NCI-H2171 treated with DMSO at 0.1 percent for 48 hours (cell line): ENCODE measurements around the gene ANKFN1.

Source experiments
- DNase-seq: peaks from one replicate; lab custom pipeline; 2025; lab: John Stamatoyannopoulos, UW

The ANKFN1 gene

DNA sequence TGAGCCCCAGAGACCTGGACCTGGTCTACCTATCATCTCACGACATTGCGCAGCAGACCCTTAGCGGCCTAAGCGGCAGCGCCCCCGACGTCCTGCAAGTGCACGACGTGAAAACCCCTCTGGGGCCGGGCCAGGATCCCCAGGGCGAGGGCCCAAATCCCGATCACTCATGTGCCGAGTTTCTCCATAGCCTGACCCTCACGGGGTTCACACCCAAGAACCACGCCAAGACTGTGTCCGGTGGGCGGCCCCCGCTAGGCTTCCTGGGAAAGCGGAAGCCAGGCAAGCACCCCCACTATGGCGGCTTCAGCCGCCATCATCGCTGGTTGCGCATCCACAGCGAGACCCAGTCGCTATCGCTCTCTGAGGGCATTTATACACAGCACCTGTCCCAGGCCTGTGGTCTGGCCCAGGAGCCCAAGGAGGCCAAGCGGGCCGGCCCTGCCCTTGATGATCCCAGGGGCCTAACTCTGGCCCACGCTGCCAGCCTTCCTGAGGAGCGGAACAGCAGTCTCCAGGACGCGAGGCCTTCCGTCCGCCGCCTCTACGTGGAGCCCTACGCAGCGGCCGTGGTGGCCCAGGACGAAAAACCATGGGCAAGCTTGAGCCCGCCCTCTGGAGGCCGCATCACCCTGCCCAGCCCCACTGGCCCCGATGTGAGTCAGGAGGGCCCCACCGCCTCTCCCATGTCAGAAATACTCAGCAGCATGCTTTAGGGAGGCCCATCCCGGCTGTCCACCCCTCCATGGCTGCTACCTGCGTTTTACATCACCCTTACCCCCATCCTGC lies 357.5 kb downstream of the ANKFN1 start:
- DNase-seq = no peak

DNA sequence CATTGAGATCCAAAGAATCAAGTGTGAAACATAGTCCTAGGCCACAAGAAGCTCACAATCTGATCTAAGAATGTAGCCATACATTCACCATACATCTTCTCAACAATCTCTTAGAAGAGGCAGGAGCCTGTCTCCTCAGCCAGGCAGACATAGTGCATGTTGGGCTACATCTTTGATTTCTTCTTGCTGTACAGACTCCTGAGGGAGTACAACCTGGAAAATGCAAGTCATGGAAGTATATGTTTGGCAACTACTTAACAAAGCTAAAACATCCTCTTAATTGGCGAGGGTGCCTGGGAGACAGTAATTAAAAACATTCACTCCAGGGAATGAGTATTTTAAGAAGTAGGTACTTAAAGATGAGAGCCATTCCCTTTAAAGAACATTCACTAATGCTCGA lies 361.0 kb downstream of the ANKFN1 start:
- DNase-seq = no peak

DNA sequence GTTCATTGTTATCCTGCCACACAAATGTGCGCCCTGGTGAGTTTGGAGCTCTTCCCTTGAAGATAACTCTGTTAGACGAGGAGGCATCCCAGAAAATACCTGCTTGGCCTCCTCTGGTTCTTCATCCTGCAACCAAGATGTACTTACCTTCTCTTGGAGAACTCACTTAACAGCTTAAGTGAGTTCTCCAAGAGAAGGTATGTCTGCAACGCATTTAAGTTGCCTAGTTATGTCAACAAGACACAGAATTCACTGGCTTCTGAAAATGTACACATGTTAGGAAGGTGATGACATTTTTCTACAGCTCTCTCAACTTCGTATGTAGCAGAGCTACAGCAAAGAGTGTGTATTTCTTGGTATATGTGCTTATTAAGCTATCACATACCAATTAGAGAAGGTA lies 361.6 kb downstream of the ANKFN1 start:
- DNase-seq = no peak

DNA sequence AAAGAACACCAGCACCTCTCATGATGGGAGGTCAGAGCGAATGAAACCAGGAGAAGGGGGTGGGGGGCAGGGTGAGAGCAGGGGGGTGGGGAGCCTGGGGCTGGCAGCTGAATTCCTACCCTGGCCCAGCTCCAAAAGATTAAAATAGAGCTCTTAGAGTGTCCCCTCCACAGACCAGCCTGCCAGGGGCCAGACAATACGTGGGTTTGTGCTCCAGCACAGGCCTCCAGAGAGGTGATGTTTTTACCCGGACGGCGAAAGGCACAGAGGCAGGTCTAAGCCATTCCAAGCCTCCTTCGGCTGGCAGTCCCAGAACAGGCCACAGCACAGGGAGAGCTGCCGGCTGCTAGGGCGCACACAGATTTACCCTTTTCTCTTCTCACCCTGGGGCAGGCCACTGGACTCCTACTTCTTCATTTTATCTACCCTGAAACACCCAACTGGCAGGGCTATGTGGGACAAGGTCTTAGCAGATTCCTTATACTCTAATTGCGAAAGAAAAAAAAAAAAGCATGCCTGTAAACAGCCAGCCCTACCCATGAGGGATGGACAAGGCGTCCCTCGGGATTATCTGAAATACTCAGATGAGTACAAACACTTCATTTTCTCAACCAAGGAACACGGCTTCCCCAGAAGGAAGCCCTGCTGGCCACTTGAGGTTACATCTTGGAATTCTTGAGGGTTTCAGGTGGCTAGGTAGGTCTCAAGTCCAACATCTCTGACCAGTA lies 368.3 kb downstream of the ANKFN1 start:
- no peak for DNase-seq

DNA sequence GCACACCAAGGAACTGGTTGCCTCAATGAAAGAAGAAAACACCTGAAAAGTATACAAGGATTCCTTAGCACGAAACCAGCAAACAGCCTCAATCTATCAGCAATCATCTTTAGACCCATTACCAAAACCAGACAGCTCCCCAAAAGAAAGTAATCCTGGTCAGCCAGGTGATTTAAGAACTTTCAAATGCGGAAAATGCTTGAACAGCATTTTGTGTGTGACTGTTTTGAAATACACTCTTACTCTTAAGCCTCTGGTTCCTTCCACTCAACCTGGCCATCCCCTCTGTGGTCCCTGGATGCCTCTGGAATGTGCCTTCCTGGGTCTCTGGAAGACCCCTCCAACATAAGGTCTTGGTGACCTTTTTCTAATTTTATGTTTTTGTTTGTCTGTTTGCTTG lies 369.8 kb downstream of the ANKFN1 start:
- no peak for DNase-seq

DNA sequence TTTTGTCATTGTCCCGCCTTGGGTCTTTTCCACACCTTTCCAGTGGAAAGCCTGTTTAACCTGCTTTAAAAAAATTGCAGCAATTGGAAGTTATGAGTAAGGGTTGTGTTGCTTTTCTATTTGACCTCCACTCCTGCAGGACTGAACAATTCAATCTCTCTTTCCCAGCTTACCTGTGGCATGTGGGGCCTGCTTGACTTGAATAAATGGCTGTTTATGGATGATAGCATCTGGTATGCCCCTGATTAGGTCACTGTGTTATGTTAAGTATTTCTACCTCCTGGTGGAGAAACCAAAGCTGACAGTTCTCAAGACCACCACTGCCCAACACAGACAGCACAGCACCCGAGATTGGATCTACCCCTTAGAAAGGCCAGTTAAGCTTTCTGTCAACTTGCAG lies 375.4 kb downstream of the ANKFN1 start:
- DNase-seq = no peak

DNA sequence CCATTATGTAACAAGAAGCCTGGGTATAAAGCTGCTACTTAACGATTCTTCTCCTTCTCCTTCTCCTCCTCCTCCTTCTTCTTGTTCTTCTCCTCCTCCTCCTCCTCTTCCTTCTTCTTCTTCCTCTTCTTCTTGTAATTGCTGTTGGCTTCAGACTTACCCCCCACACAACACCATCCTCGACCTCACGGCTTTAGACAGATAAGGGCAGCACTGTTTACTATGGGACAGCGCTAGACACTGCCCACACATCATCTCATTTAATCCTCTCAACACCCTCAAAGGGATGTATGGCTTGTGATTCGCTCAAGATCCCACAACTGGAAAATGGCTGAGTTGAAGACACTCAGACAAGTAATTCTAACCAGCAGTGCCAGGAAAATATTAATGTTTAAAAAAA lies 379.7 kb downstream of the ANKFN1 start:
- DNase-seq = no peak

DNA sequence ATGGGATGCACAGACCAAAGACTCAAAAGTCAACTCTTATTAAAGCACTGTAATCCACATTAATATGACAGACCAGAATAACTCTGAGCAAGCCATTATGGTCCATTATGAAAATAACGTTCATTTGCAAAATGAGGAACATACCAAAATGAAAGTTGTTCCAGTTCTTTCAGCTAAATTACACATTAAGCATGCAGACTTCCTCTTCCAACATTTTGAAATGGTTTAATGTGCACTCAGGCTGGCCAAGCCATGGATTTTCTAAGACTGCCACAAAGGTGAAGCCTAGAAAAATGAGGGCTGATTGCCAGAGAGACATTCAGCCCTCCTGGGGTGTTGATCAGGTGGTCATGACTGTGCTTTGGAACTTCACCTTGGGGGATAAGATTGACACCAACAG lies 383.5 kb downstream of the ANKFN1 start:
- DNase-seq = no peak

DNA sequence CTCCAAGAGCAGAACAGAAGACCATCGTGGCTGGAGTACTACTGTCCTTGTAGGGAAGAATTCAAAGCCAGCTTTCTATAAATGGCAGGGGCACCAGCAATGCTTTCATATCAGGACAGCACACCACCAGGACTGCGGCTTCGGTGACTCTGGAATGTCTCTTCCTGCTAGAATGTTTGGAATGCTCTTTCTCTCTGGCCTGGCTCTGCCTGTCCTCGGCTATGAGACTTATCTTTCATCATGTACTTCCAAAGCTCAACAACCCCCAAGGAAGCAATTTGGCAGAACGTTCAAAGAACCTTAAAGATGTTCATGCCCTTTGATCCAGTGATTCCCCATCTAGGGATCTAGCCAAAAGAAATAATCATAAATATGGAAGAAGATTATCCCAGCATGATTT lies 387.6 kb downstream of the ANKFN1 start:
- DNase-seq = no peak

DNA sequence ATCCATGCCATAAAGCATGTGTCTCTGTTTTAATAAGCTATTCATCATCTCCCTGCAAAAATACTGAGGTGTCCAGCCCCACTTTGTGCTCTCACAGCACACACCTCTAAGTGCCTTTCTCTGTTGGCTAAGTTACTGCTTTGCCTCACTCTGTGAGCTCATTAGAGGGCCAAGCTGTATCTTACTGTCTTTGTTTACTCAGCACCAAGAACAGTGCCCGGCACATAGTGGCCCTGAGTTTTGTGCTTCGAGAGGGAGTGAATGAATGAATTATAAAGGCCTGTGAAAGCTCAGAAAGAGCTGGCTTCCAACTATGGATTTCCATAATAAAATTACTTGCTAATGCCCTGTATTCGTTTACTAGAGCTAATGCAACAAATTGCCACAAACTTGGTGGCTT lies 390.0 kb downstream of the ANKFN1 start:
- DNase-seq = no peak

DNA sequence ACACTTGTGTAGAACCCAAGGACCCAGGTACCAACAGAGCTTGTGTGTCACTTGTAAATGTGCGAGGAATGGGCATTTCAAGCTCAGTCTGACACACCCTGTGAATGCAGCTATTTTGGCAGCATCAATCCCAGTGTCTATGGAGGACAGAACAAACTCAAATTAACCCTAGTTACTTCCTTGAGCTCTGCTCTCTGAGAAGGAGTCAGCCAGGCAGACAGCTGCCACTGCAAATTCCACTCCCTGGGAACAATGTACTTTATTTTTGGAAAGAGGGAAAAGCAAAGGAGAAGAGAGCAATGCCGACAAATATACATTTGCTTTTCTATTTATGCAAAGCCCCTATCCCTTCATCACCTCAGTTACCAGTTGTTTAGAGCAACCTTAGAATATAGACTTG lies 391.8 kb downstream of the ANKFN1 start:
- DNase-seq = no peak

DNA sequence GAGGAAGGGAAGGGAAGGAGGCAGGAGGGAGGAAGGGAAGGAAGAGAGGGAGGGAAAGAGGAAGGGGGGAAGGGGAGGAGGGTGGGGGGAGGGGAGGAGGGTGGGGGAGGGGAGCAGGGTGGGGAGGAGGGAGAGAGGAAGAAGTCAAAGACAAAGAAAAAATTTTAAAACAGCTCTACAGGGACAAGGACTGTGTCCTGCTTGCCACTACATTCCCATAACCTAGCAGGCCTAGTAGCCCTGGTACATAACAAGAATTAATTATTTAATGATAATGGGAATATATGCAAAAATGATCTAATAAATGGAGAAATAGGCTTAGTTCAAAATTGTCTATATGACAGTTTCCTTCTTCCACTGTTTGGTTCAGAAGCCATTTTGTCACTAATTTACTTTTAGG lies 392.7 kb downstream of the ANKFN1 start:
- no peak for DNase-seq

DNA sequence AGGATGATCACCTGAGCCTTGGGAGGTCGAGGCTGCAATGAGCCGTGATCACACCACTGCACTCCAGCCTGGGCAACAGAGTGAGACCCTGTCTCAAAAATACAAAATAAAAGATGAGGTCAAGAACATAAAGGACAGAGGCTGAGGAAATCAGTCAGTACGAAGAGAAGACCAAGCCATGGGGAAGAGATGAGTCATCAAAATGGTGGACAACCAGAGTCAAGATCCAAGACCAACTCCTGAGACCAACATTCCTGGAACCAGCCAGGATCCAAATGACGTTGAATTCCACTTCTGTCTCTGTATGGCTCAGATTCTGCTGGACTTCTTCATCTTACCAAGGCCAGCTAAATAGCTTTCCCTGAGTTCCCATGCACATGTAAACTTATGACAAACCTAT lies 395.4 kb downstream of the ANKFN1 start:
- no peak for DNase-seq

DNA sequence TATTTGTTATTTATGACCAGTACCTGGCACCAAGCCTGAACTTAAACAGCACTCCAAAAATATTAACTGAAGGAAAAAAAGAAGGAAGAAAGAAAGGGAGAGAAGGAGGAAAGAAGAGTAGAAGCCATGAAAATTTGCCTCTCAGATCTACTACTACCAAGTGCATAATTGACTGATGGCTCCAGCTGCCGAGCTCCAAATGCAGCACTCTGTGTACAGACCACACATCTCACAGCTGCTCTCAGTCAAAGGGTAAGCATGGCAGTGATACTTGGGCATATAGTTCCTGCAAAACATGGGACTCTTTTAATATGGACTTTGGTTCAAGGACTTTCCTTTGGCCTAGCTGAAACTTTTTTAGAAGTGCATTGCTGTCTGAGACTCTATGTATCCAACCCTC lies 396.2 kb downstream of the ANKFN1 start:
- DNase-seq = no peak

DNA sequence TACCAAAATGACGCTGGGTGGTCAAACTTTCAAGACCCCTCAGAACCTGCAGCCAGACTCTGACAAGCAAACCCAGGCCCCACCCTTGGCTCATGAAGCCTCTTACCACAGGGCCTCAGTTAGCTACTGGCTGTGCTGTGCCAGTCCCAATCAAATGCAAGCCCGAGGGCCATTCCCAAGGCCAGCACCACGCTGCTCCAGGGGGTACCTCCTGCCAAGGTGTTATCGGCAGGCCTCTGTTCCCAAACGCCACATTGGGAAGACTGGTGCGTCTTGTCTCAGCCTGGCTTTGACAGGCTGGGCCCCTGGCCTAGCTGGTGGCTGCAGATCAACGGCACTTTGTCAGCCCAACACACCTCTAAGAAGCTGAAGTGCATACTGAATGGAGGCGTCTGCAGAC lies 404.4 kb downstream of the ANKFN1 start:
- DNase-seq = no peak

DNA sequence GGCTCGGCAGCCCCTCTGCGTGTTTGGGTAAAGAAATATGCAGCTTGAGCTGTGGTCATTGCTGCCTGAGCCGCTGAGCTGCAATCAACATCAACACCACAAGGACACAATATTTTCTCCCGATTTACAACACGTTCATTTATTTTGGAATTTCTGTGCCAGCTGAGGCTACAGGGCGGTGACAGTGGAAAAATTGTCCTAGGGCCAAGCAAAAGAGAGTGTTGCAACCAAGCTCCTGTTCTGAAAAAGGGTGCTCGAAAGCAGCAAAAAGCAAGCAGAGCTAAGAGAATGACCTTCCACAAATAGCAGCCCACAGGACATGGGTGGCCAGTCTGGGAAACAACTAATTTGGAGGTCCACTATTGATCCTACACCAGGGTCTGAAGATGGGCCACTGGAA lies 404.8 kb downstream of the ANKFN1 start:
- DNase-seq = no peak
